GM12878 (cell line): Measurements from ENCODE around the gene UST. TPM values are rescaled to one million over a fixed set of nuclear protein-coding genes. Genes with fewer than 3 reads are reported as not detected.
"Not testable (repeated sequence)": the region's sequence is repeated elsewhere in the genome, so short reads cannot be mapped to it uniquely, and the experiment has no call there.

Experiments
- ATAC-seq: fragments of 200-7000 bp; cut with Tn5 transposase; 3 replicates; pipeline ENCODE4 v1.9.1; 2020; ENCODE audit warnings: mild to moderate bottlenecking, moderate library complexity
- BruUV-seq: library from RNA; stranded (reverse); fragments of 400-500 nt; replicated peaks from 2 replicates; lab custom pipeline; 2021; lab: Mats Ljungman, UMichigan
- CTCF ChIA-PET: fragments of 300-600 bp; sonication (Branson Sonifier 250); formaldehyde crosslinking; extraction: SDS; loops from one replicate; lab custom pipeline; 2021; ENCODE audit warnings: inconsistent platforms; lab: Yijun Ruan, JAX
- POLR2A ChIA-PET: fragments of 350-600 bp; formaldehyde crosslinking; extraction: SDS; loops from one replicate; lab custom pipeline; 2021; ENCODE audit warnings: inconsistent platforms; lab: Charles Lee
- RAD21 ChIA-PET: fragments of 300-600 bp; sonication (Branson Sonifier 250); formaldehyde crosslinking; loops from one replicate; lab custom pipeline; 2023; ENCODE audit warnings: antibody characterized with exemption; ENCODE audit not compliant: unreplicated experiment; lab: Charles Lee
- SMC1A ChIA-PET: fragments of 300-600 bp; sonication (Branson Sonifier 250); formaldehyde crosslinking; loops from one replicate; lab custom pipeline; 2023; ENCODE audit not compliant: unreplicated experiment, uncharacterized antibody; lab: Charles Lee
- DNase-seq: peaks from one replicate; pipeline ENCODE4 v3.0.0-alpha.2; 2011; ENCODE audit warnings: low read depth, low spot score
- FAIRE-seq: peaks from 3 replicates; lab custom pipeline; 2011; peaks lifted over from hg19 to GRCh38; lab: Jason Lieb, UNC
- H2AFZ ChIP-seq: 2 replicates; pipeline ENCODE4 v1.6.0; 2011; ENCODE audit warnings: low read depth, low read length, control low read depth; ENCODE audit not compliant: control insufficient read depth
- H3K27ac ChIP-seq: 2 replicates; pipeline ENCODE4 v1.5.1; 2011; ENCODE audit warnings: control low read depth; ENCODE audit not compliant: control insufficient read depth, insufficient read depth
- H3K27me3 ChIP-seq, 2 experiments: replicated peaks in 1 of 2; 2 replicates each; pipeline versions ENCODE4 v1.6.0 to v1.6.1; 2011; ENCODE audit warnings: low read length in 1 of 2; ENCODE audit not compliant: control insufficient read depth in 2 of 2, insufficient read depth in 2 of 2
- H3K36me3 ChIP-seq, 2 experiments: 2 replicates each; pipeline ENCODE4 v1.5.1; 2011; ENCODE audit warnings: low read length in 1 of 2; ENCODE audit not compliant: control insufficient read depth in 2 of 2, insufficient read depth in 2 of 2
- H3K4me1 ChIP-seq: 2 replicates; pipeline ENCODE4 v1.6.1; 2011; ENCODE audit warnings: mild to moderate bottlenecking, low read length, moderate library complexity, mixed read lengths; ENCODE audit not compliant: control insufficient read depth, insufficient read depth
- H3K4me2 ChIP-seq: 2 replicates; pipeline ENCODE4 v1.6.0; 2011; ENCODE audit warnings: control low read depth; ENCODE audit not compliant: control insufficient read depth, insufficient read depth
- H3K4me3 ChIP-seq: fragments of 200-600 bp; sonication (generic); 2 replicates; pipeline ENCODE4 v1.5.1; 2016
- H3K79me2 ChIP-seq: 2 replicates; pipeline ENCODE4 v1.6.0; 2011; ENCODE audit warnings: low read length; ENCODE audit not compliant: control insufficient read depth, insufficient read depth
- H3K9ac ChIP-seq: 2 replicates; pipeline ENCODE4 v1.8.0; 2011; ENCODE audit warnings: low read length, control low read depth, mixed read lengths; ENCODE audit not compliant: control insufficient read depth, insufficient read depth
- H3K9me3 ChIP-seq: replicated peaks from 3 replicates; pipeline ENCODE4 v1.5.1; 2011; ENCODE audit warnings: mild to moderate bottlenecking, low read length; ENCODE audit not compliant: control insufficient read depth, insufficient read depth
- H4K20me1 ChIP-seq: 2 replicates; pipeline ENCODE4 v1.6.0; 2011; ENCODE audit not compliant: control insufficient read depth, insufficient read depth
- FOS ChIP-seq: IDR thresholded peaks from 3 replicates; pipeline ENCODE4 v1.6.1; 2011; ENCODE audit warnings: borderline replicate concordance; ENCODE audit not compliant: insufficient read length; ENCODE audit errors: extremely low read depth
- HDAC6 ChIP-seq: fragments of 200-600 bp; sonication (generic); IDR thresholded peaks from one replicate; pipeline ENCODE4 v1.8.0; 2017; ENCODE audit warnings: antibody characterized with exemption; ENCODE audit not compliant: unreplicated experiment
- MEF2B ChIP-seq: fragments of 450-650 bp; IDR thresholded peaks from 2 replicates; pipeline ENCODE4 v1.6.1; 2018; ENCODE audit warnings: mild to moderate bottlenecking, moderate library complexity; ENCODE audit not compliant: partially characterized antibody, poor library complexity, severe bottlenecking
- MTA3 ChIP-seq: IDR thresholded peaks from 2 replicates; pipeline ENCODE4 v1.6.1; 2012; ENCODE audit warnings: low read length, inconsistent platforms, borderline replicate concordance
- SUZ12 ChIP-seq: fragments of 200-600 bp; sonication (generic); IDR thresholded peaks from one replicate; pipeline ENCODE4 v1.6.1; 2018; ENCODE audit warnings: antibody characterized with exemption, mild to moderate bottlenecking; ENCODE audit not compliant: unreplicated experiment
- ZBED1 ChIP-seq: IDR thresholded peaks from 2 replicates; pipeline ENCODE4 v1.6.1; 2016; ENCODE audit warnings: borderline replicate concordance
- WGBS: methylation state at CpG from one replicate; pipeline ENCODE4 v1.1.6; 2016; ENCODE audit warnings: low lambda C conversion rate; ENCODE audit not compliant: insufficient replicate concordance, insufficient coverage; ENCODE audit errors: missing lambda C conversion rate; 5-methylcytosine and 5-hydroxymethylcytosine counted together
- in situ Hi-C: fragments of 300-500 bp; cut with MboI; formaldehyde crosslinking; loops from 9 replicates; pipeline ENCODE4 v1.14.3; 2018; ENCODE audit warnings: mixed read lengths
- intact Hi-C: fragments of 100-400 bp; cut with micrococcal nuclease; formaldehyde crosslinking; loops from one replicate; pipeline ENCODE4 v1.14.2; 2022; ENCODE audit not compliant: unreplicated experiment
- polyA plus RNA-seq, 11 experiments: library from polyadenylated mRNA; depleted of rRNA in 4 of 11; unstranded in 6 of 11; stranded (reverse) in 5 of 11; fragments of >200 nt; fragmentation: Nextera tagmentation in 4 of 11; fragmentation: Illumina TruSeq in 1 of 11; extraction: Ambion mirVana in 4 of 11; extraction: Trizol in 1 of 11; gene quantifications; 1 replicate in 1 of 11; 2 replicates in 10 of 11; pipeline versions ENCODE4 v1.2.1 to v1.2.3, GENCODE V29; 2011 to 2016; ENCODE audit warnings: inconsistent platforms in 2 of 11, missing spikeins in 2 of 11, low read depth in 1 of 11
- total RNA-seq, 4 experiments: library from RNA; depleted of rRNA in 3 of 4; stranded (reverse); fragments of >200 nt in 3 of 4; fragmentation: Illumina TruSeq in 1 of 4; extraction: Trizol in 1 of 4; gene quantifications; 2 replicates each; pipeline versions ENCODE4 v1.2.1 to v1.2.3, GENCODE V29; 2013 to 2021
- TF ChIP-seq, protein P1 (sequence below): fragments of 450-650 bp; IDR thresholded peaks from 2 replicates; pipeline ENCODE4 v1.6.1; 2014; ENCODE audit warnings: mild to moderate bottlenecking
- TF ChIP-seq, protein P2 (sequence below): fragments of 450-650 bp; IDR thresholded peaks from 2 replicates; pipeline ENCODE4 v1.6.1; 2017; ENCODE audit warnings: mild to moderate bottlenecking, moderate library complexity

UST gene
- total and polyA plus RNA-seq, 10 of the 15 experiments (the other 5 are each of a cell fraction or from before 2014, with no cell fraction given), result 0.74 to 43.3 (median 2.2) TPM

- RAD21 ChIA-PET, result interaction anchor here (0.8 kb wide), 1 partner anchor 9 kb away, joined by 3 read pairs; no protein-coding TSS in a partner anchor
- WGBS, result 48% methylated on average over 4 of the region's 5 CpGs
- TF ChIP-seq FOS (no peak), HDAC6 (no peak), MTA3 (no peak), ZBED1 (no peak), MEF2B (no peak), SUZ12 (no peak)
- TF ChIP-seq, protein P1, sequence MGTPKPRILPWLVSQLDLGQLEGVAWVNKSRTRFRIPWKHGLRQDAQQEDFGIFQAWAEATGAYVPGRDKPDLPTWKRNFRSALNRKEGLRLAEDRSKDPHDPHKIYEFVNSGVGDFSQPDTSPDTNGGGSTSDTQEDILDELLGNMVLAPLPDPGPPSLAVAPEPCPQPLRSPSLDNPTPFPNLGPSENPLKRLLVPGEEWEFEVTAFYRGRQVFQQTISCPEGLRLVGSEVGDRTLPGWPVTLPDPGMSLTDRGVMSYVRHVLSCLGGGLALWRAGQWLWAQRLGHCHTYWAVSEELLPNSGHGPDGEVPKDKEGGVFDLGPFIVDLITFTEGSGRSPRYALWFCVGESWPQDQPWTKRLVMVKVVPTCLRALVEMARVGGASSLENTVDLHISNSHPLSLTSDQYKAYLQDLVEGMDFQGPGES, result no peak
- TF ChIP-seq, protein P2, sequence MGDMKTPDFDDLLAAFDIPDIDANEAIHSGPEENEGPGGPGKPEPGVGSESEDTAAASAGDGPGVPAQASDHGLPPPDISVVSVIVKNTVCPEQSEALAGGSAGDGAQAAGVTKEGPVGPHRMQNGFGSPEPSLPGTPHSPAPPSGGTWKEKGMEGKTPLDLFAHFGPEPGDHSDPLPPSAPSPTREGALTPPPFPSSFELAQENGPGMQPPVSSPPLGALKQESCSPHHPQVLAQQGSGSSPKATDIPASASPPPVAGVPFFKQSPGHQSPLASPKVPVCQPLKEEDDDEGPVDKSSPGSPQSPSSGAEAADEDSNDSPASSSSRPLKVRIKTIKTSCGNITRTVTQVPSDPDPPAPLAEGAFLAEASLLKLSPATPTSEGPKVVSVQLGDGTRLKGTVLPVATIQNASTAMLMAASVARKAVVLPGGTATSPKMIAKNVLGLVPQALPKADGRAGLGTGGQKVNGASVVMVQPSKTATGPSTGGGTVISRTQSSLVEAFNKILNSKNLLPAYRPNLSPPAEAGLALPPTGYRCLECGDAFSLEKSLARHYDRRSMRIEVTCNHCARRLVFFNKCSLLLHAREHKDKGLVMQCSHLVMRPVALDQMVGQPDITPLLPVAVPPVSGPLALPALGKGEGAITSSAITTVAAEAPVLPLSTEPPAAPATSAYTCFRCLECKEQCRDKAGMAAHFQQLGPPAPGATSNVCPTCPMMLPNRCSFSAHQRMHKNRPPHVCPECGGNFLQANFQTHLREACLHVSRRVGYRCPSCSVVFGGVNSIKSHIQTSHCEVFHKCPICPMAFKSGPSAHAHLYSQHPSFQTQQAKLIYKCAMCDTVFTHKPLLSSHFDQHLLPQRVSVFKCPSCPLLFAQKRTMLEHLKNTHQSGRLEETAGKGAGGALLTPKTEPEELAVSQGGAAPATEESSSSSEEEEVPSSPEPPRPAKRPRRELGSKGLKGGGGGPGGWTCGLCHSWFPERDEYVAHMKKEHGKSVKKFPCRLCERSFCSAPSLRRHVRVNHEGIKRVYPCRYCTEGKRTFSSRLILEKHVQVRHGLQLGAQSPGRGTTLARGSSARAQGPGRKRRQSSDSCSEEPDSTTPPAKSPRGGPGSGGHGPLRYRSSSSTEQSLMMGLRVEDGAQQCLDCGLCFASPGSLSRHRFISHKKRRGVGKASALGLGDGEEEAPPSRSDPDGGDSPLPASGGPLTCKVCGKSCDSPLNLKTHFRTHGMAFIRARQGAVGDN, result no peak
- TF ChIP-seq, all 136 proteins: peak for 0
- ChIA-PET CTCF (interaction anchor here (1.3 kb wide), 1 partner anchor 9 kb away, joined by 4 read pairs; no protein-coding TSS in a partner anchor), SMC1A (interaction anchor here (0.6 to 0.9 kb wide), 3 partner anchors 12 to 301 kb away, joined by 3 to 4 read pairs (median 4); no protein-coding TSS in a partner anchor), POLR2A (no interaction called here)
- no peak overlapping the region for H3K9ac ChIP-seq
- in situ Hi-C loops, result no loop called here
- no peaks in the 10 kb centered on the region for H3K79me2 ChIP-seq
- H3K27ac ChIP-seq, result no peak overlapping the region
- H3K9me3 ChIP-seq, result no peaks in the 10 kb centered on the region
- H3K27me3 ChIP-seq, result no peaks in the 10 kb centered on the region
- no peak overlapping the region for H2AFZ ChIP-seq
- peak; percentile 35 for FAIRE-seq
- intact Hi-C loops, result no loop called here
- no peak for DNase-seq
- H3K4me3 ChIP-seq, result no peak overlapping the region
- H4K20me1 ChIP-seq, result no peaks in the 10 kb centered on the region
- ATAC-seq, result peak; percentile 83
- no peak overlapping the region for H3K4me2 ChIP-seq
- H3K4me1 ChIP-seq, result no peaks in the 10 kb centered on the region
- H3K36me3 ChIP-seq, result no peaks in the 10 kb centered on the region
- no TSS peak for BruUV-seq
Measured at GRCh38 chr6:148878683-148879082, 131.9 kb downstream of the UST start.

- H3K4me2 ChIP-seq, DNase-seq, H3K27ac ChIP-seq, RAD21 ChIA-PET, ATAC-seq, BruUV-seq, CTCF ChIA-PET, H3K36me3 ChIP-seq, H2AFZ ChIP-seq, intact Hi-C loops, H4K20me1 ChIP-seq, H3K9ac ChIP-seq, H3K27me3 ChIP-seq, H3K4me1 ChIP-seq, POLR2A ChIA-PET, H3K4me3 ChIP-seq, in situ Hi-C loops, FAIRE-seq, H3K9me3 ChIP-seq, H3K79me2 ChIP-seq: not testable (repeated sequence)
- SMC1A ChIA-PET, result interaction anchor here (1.8 kb wide), 1 partner anchor 116 kb away, joined by 5 read pairs; no protein-coding TSS in a partner anchor
- 59% methylated on average over 4 of the region's 7 CpGs for WGBS
Measured at GRCh38 chr6:148880742-148881141, 133.9 kb downstream of the UST start.
